Stimulated activated CD4-positive, alpha-beta T cell treated with anti-CD3 and anti-CD28 coated beads, TNF-alpha, amount 100 ng/mL, for 1 hour (primary cell): Measurements from ENCODE around the gene DCLK1.
"Not testable (repeated sequence)": the region's sequence is repeated elsewhere in the genome, so short reads cannot be mapped to it uniquely, and the experiment has no call there.

Experiments
- DNase-seq, 3 donors: peaks; one replicate each; pipeline ENCODE4 v3.0.0-alpha.2; 2020; ENCODE audit warnings: low read depth in 3 of 3, low spot score in 1 of 3

The DCLK1 gene

DNA sequence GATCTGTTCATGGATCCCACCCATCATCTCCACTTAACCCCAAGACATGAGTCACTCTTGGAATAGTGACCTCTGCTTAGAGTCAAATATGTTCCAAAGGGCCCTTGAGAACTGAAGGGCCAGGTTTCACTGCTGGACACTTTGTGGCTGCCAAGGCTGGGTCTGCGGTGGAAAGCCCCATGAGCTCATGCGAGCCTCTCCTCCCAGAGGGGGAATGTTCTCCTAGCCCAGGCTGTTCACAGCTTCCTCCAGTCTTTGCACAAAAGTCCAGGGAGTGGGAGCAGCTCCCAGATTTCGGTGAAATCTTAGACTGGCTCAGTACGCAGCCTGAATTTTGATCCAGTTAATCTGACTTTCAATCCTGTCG lies 732 bp upstream of the DCLK1 start:
- no peak for DNase-seq

DNA sequence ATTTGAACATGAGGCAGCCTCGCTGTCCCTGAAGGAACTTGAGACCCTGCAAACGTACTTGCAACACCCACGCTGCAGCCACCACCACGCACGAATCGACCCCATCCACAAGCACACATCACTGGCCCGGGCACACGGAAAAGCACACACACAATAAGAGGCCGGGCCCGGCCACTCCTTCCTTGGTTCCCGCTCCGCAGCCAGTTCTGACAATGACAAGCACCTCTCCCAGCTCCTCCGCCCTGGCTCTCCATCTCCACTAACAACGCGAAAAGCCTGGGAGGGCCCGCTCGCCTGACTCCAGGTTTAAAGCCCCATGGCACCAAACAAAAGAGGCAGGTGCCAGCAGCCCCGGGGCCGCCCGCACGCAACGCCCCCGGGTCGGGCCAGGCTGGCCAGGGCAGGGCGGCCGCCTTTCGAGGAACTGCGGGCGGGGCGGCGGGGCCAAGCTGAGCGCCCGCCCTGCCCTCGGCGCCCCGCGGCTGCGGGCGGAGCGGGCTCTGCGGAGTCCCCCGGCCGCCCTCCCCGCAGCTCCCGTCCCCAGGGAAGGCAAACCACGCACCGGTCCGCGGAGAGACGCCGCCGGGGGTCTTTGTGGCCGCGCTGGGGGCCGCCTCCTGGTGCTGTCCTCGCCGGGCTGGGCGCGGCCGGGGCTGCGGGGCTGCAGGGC lies 495 bp downstream of the DCLK1 start:
- DNase-seq: no peak

DNA sequence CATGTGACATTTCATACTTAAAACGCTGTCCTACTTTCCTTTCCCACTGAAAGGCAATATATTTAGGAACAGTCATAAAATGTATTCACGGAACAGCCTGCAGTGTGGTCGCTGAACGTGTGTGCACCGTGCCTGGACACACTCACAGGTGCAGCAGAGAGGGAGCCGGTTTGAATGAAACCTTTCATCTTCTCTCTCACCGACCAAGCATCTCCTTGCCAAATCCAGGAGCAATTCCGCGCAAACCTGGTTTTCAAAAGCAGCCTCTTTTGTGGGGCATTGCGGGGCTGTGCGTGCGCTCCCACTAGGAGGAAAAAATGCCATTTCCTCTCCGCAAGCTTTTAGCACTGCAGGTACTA lies 1.0 kb downstream of the DCLK1 start:
- DNase-seq: no peak

DNA sequence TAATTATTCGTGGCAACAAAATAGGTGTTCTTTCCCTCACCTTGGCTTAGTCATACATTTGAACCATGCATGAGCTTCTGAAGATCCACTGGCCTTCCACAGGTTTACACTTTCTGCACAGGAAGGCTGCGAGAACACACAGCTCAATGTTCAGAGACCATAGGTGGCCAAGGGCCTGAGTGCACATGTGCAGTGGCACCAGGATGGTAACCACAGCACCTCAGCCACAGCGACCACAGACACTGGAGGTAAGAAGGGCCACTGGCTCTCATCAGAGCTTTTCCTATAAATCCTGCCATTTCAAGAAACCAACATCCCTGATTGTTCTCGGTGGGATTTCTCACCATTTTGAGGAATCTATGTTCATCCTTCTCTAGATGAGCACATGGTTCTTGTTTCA lies 1.6 kb downstream of the DCLK1 start:
- DNase-seq: no peak

DNA sequence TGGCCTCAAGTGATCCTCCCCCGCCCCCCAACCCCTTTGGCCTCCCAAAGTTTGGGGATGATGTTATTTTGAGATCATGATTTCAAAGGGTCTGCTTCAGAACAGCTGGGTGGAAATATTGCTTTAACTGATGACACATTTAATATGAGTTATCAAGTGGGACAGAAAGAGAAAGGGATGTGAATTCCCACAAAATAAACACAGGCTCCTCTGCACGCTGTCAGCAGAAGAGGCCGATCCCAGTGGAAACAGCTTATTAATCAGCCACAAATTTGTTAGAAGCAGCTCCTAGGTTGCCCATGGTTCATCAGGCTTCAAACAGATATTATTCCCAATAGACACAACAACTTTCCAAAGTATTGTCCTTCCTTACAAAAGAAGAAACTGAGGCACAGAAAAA lies 4.7 kb downstream of the DCLK1 start:
- DNase-seq: no peak

DNA sequence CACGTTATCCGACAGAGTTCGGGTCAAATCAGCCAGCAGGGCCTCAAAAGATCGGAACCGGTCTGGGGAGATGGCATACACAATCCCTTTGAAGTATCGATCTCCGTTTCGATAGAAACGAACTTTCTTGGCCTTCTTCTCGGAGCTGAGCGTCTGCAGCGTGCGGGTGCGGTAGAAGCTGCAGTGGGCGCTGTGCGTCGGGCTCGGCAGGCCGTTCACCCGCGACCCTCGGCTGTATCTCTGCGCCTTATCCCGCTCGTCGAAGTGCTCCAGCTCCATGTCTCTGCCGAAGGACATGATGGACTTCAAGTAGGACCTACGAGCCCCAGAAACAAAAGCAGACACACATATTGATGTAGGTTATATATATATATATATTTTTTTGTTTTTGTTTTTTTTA lies 5.3 kb downstream of the DCLK1 start:
- no peak for DNase-seq

DNA sequence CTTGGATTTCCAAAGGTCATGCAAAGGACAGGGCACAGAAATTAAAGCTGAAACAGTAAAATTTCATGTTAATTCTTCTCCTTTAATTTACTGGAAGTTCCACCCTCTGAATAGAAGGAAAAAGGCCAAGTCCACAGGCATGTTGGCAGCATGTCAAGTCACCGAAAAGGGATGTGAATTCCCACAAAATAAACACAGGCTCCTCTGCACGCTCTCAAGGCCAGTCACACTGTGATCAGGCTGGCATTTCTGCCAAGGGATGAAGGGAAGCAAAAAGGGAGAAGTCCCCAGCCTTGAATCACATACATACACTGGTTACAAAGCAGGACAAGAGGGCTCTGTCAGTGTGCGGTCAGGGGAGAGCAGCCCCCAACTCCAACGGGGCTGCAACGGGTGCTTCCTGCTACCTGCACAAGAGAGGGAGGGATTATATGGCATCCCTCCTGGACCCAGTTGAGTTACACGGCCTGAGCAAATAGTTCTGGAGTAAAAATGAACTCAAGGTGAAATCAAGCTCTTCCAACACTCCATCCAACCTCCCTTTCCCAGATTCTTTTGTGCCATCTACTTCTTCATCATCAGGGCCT lies 6.9 kb downstream of the DCLK1 start:
- DNase-seq: no peak

DNA sequence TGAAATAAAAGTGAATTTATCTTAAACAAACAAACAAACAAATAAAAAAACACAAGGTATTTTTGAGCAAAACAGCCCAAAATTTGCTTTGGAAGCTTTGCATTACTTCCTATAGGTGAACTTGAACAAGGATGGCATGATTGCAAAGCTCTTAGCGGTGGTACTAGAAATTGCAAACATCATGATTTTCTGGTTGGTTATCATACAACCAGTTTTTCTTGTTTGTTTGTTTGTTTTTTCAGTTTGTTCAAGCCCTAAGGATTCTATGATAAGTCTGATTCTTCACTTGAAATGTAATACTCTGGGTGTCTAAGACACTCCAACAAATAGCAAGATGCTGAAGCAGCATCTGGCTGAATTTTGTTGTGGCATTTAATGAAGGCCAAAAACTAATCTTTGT lies 15.9 kb downstream of the DCLK1 start:
- no peak for DNase-seq

DNA sequence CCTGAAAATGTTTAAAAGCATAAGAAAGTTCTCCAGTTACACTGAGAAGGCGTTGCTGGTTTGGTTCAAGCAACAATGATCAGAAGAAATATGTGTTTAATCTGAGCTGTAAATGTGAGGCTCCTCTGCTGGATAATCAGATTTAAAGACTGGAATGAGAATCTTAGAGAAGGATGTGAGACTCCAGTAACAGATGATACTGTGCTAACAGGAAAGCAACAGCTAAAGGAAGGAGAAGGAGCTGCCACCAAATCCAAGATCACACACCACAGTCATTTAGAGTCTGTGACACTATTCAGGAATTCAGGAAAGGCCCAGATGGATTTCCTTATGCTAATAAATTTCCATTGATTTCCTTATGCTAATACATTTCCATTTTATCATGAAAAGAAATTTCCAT lies 16.9 kb downstream of the DCLK1 start:
- no peak for DNase-seq

DNA sequence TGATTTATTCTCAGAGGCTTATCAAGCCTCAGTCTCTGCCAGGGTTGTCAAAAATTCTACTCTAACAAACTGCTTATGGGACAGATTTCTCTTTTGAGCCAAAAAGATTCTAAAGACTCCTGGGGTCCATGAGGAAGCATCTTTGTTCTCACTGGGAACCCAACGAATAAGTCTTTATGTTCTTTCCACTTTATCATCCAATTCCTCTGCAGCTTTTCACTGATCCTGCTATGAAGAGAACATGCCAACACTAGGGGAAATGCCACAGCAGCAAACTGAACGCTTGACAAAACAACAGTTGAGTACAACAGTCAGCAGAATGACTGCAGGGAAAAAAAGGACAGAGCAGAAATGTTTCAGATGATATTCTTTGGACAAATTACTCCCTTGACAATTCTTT lies 22.2 kb downstream of the DCLK1 start:
- no peak for DNase-seq

DNA sequence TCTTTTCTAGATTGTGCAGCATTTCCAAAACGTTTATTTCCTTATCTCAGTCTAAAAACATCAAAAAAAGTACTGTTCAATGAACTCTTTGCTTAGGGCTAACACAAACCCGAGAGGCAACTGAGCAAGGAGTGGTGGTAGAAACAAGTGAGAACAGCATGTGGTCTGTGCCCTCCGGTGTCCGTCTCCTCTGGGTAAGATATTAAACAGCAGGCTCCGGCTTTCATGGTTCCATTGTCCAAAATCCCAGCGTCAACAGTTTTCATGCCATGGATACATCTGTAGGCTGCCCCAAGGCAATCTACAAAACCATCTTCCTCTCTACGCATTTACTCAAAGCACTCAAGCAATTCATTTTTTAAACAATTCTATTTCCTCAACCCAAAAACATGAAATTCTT lies 22.8 kb downstream of the DCLK1 start:
- DNase-seq: no peak

DNA sequence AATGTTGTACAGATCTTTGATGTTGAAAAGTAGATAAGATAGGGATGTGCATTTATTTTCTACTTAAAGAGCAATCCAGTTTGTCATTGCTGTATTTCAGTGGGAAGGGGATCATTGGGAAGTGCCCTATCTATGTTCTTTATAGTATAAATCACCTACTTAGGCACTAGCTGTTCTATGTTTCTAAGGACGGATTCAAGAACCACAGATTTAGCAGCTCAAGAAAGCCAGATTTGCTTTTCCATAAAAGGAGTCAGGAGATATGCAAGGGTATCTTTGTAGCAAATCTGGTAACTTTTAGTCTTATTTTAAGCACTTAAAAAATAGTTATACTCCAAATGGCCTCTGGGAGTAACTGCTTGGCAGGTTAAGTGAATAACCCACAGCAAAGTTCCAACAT lies 23.7 kb downstream of the DCLK1 start:
- DNase-seq: no peak

DNA sequence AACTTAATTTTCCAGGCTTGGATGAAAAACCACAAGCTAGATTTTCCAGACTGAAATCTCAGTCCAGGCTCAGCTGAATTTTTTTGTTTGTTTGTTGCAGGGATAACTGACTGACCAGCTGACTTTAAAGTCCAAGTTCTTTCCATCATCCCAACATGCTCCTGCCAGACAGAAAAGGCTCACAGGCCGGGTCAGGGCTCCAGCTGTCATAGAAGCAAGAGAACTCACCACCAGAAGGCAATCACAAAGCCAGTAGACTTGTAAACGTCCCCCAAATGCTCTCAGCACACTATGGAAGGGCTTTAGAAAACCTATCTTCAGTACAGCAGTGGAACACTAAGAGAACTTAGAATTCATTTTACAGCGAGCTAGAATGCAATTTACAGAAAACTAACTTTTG lies 25.5 kb downstream of the DCLK1 start:
- DNase-seq: no peak

DNA sequence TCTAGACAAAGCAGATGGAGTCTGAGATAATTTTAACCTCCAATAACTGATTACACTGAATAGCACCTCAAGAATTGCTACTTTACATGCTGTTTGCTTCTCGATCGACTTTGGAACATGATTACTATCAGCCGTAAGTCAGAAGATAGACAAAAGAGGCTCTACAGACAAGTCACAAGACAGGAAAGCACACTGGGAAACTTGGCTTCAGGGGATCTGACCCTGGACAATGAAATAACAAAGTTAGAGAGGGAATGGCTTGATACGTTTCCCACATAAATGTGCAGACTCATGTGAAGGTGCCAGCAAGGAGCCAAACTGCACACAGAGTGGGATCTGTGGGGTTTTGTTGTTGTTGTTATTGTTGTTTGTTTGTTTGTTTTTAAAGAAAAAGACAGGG lies 28.5 kb downstream of the DCLK1 start:
- DNase-seq: no peak

DNA sequence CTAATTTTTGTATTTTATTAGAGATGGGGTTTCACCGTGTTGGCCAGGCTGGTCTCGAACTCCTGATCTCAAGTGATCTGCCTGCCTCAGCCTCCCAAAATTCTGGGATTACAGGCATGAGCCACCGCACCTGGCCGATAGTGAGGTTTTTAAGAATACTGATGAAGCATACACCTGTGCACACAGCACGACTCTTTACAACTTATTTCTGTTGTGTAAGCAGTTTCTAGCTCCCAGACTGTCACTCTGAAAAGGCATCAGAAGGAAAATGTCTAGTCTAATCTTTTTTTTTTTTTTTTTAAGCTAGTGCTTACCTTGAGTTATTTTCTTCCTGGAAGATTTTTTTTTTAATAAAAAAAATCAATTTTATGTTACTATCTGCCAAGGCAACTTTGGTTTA lies 29.3 kb downstream of the DCLK1 start:
- DNase-seq: not testable (repeated sequence)

DNA sequence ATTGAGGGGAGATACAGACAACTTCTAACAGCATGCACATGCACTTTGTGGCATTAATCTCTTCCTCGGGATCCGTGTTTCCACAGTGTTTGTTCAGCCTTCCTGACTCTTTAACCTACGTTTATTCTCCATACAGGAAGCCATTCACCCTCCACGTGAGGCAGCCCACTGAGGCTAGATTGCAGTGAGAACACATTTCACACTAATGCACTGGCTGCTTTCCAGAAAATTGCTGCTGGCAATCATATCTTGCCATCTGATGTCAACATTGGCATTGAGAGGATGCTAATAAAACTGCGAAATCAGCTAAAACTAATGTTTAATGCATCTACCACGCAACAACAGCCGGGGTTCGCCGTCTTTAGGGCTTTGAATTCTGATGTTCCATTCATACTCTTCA lies 30.0 kb downstream of the DCLK1 start:
- DNase-seq: no peak

DNA sequence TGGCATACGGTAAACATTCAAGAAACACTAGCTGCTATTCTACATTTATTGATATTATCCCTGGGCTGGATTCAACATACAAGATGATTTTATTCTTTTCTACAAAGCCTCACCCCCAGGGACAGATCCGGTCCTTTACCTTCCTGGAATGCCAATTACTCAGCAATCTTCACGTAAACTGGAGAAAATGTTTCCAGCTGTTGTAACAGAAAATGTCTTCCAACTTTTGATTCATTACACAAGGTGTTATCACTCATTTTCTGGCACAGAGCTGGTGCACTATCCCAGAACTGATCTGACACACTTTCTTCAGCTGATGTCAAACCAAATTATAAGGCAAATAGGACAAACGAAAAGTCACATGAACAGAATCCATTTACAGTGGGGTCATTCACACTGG lies 33.1 kb downstream of the DCLK1 start:
- DNase-seq: no peak

DNA sequence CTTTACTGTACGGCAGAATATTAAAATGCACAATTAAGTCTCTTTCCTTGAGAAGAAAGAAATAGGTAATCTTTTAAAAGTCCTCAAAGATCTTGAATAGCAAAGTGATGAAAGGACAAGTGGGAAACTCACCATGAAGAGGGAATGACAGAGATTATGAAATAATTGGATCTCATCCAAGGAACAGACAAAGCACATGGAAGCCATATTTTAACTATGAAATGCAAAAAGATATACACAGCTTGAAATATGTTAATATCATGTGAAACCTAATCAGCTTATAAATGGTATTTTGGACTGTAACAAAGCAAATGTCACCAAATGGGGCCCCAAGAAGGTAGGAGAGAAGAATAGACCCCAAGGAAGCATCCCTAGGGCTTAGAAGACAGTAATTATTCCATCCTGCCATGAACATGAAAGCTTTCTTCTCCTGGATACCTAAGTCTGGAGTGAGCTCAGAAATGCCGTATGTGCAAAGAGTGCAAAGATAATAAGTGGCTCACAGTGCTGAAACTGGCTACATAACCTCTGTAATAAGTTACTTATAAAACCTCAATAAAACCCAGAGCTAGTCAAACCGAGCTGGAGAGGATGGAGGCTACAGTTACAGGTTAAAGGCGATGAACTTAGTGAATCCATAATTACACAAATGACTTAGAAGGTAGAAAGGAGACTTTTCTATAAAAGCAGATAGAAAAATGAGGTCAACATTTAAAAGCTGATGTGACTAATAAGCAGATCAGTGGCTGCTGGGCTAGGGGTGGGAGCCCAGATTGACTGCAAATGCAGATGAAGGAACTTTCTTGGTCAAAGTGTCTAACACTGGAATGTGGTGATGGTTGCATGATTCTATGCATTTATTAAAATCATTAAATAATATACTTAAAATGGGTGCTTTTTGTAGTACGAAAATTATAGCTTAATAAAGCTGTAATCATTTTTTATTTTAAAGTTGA lies 34.4 kb downstream of the DCLK1 start:
- no peak for DNase-seq

DNA sequence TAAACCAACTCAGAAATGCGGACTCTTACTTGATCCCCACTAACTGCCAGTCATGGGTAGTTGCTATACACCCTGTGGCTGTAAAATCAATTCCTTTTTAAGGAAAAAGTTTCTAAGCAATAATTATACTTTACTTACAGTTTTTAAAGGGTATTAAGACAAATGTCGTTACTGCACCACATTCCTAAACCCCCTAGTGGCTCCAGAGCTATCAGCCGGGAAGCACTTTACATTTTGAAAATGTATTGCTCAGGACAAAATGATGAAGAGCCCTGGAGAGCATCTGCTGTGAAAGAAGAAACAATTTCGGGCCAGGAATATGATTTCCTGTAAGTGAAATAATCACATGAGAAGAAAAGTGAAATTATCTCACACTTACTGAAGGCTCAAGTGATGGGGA lies 36.7 kb downstream of the DCLK1 start:
- DNase-seq: no peak

DNA sequence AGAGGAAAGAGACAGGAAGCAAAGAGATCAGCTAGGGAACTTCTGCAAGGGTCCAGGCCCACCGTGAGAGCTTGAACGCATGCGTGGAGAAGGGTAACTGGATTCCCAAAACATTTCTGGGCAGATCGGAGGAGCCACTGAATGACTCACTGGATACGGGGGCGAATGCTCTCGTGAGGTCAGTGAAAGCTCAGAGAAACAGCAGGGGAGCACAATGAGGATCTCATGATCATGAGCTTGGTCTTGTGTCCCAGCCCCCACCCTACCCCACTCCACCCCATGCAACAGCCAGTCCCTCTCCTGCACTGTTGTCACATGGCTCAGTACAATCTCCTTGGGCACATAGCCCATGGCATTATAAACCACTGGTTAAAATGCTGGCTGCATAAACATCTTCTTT lies 40.6 kb downstream of the DCLK1 start:
- no peak for DNase-seq

DNA sequence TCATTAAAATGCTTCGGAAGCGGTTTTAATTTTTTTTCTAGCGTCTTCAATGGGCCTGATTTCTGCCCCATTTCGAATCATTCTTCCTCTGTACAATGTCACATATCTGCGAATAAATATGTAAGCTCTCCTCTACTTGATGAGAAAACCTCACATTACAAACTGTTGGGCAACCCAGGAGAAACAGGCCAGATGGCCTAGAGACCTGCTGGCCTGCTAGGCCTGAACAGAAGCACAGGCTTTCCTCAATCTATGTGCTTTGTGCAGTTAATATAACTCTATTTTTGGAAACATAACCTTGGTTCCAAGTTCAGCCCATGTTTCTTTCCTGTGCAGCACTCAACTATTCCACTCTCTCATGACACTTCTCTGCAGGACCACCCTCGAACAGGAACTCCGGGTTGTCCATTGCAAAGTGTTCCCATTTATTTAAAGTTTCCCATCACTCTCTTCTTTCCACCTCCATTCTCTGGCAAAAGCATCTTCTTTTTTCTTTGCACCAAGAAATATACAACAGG lies 42.0 kb downstream of the DCLK1 start:
- no peak for DNase-seq

DNA sequence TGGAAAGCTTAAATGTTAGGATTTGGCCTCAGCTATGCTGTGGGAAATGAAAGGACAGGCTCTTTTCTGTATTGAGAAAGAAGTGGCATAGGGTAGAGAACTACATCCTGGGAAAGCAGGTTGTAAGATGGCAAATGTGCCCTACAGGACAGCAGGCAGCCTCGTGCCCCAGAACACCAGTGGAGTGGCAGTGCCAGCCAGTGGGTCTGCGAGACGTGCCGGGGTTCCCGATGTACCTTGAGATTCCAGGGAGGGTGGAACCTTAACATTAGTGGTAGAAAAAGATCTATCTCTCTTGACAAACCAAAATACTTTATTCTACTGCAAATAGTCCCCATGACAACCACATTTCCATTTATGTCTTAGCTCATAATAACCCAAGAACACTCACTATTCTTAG lies 42.7 kb downstream of the DCLK1 start:
- no peak for DNase-seq
